NT2/D1 (cell line): ENCODE measurements around the gene PPIP5K1.
A peak's percentile ranks its signal among the peaks of the same experiment; 100 is the strongest.

Experiments
- DNase-seq: peaks from one replicate; pipeline ENCODE4 v3.0.0-alpha.2; 2011; ENCODE audit warnings: low read depth, low spot score
- H3K27me3 ChIP-seq: 2 replicates; pipeline ENCODE4 v1.6.0; 2011; ENCODE audit warnings: mild to moderate bottlenecking; ENCODE audit not compliant: insufficient read length, insufficient read depth
- H3K36me3 ChIP-seq: 2 replicates; pipeline ENCODE4 v1.6.1; 2011; ENCODE audit warnings: mild to moderate bottlenecking, low read length, mixed read lengths; ENCODE audit not compliant: insufficient read depth, insufficient read length
- H3K4me1 ChIP-seq: 2 replicates; pipeline ENCODE4 v1.5.1; 2011; ENCODE audit not compliant: insufficient read depth, insufficient read length
- H3K4me3 ChIP-seq: 2 replicates; pipeline ENCODE4 v1.5.1; 2011; ENCODE audit warnings: low read depth; ENCODE audit not compliant: insufficient read length
- H3K9ac ChIP-seq: 2 replicates; pipeline ENCODE4 v1.6.0; 2011; ENCODE audit warnings: low read depth; ENCODE audit not compliant: insufficient read length
- H3K9me3 ChIP-seq: 2 replicates; pipeline ENCODE4 v1.5.1; 2011; ENCODE audit warnings: mild to moderate bottlenecking, low read length; ENCODE audit not compliant: insufficient read depth
- SUZ12 ChIP-seq: IDR thresholded peaks from 2 replicates; pipeline ENCODE4 v1.6.1; 2011; ENCODE audit not compliant: insufficient read length, insufficient read depth; ENCODE audit errors: extremely low read depth
- YY1 ChIP-seq: IDR thresholded peaks from 2 replicates; pipeline ENCODE4 v1.6.1; 2011; ENCODE audit not compliant: insufficient read length, insufficient read depth
- ZNF274 ChIP-seq: IDR thresholded peaks from 2 replicates; pipeline ENCODE4 v1.6.1; 2011; ENCODE audit warnings: mild to moderate bottlenecking, low read depth, low read length

Gene PPIP5K1

GRCh38 chr15:43508421-43508820 is 81.6 kb downstream of the PPIP5K1 start:
- Histone ChIP-seq H3K27me3 (peaks cover 24% of the 10 kb centered on the region), H3K4me1 (peaks cover 12% of the 10 kb centered on the region), H3K9me3 (no peaks in the 10 kb centered on the region), H3K36me3 (no peaks in the 10 kb centered on the region), H3K9ac (no peak overlapping the region), H3K4me3 (no peak overlapping the region)
- no peak for TF ChIP-seq ZNF274
- TF ChIP-seq SUZ12 = no peak
- TF ChIP-seq YY1 = no peak
- no peak for DNase-seq

DNA sequence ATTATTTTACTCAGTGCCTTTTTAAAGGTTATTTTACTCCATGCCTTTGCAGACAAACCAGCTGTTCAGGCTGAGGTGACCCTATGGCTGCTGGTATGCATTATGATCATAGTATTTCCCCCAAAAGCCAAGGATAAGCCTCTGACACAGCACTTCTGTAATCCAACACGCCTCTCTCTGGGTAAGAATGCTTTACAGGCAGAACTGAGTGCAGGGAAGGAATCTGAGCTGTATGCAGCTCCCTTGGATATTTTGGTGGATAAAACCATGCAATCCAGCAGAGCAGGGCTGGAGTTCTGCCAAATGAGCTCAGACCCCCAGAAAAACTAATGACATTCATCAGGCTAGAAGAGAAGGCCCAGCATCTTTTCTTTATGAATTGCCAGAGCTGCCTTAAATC is 84.3 kb downstream of the PPIP5K1 start:
- Histone ChIP-seq H3K9me3 (no peaks in the 10 kb centered on the region), H3K36me3 (no peaks in the 10 kb centered on the region), H3K9ac (no peak overlapping the region), H3K4me1 (peaks cover 5% of the 10 kb centered on the region), H3K27me3 (no peaks in the 10 kb centered on the region), H3K4me3 (no peak overlapping the region)
- no peak for TF ChIP-seq SUZ12
- TF ChIP-seq YY1 = no peak
- TF ChIP-seq ZNF274 = no peak
- no peak for DNase-seq

DNA sequence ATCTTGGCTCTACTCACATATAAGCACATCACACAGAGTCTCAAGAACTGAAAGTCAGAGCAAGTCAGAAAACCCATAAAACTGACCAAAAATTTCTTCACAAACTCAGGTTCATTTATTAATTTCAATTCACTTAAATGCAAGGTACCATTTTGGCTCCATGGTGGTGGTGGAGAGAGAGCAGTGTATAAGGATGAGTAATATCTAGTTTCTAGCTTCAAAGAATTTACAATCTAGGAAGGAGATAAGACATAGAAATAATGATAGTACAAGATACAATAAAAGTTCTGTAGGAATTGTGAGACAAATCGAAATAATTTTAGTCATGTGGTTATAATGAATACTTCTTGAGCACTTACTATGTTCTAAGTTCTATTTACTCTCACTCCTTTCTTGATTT is 90.4 kb downstream of the PPIP5K1 start:
- no peak overlapping the region for H3K4me3 ChIP-seq
- no peak for TF ChIP-seq SUZ12
- TF ChIP-seq YY1 = no peak
- TF ChIP-seq ZNF274 = no peak
- H3K27me3 ChIP-seq = no peaks in the 10 kb centered on the region
- DNase-seq = no peak
- no peaks in the 10 kb centered on the region for H3K36me3 ChIP-seq
- no peaks in the 10 kb centered on the region for H3K4me1 ChIP-seq
- H3K9ac ChIP-seq = no peak overlapping the region
- H3K9me3 ChIP-seq = no peaks in the 10 kb centered on the region

DNA sequence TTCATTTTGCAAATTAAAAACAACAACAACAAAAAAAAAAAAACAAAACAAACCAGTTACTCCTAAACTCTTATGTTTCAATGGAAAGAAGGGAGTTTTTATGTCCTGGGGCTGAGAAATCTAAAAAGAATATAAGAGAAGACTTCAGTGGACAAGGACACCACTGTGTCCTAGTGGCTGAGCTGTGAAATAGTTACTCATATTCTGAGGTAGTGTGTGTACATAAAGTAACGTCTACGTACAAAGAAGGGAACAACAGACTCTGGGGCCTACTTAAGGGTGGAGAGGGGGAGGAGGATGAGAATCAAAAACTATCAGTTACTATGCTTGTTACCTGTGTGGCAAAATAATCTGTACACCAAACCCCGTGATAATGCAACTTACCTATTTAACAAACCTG is 91.0 kb downstream of the PPIP5K1 start:
- no peak for TF ChIP-seq YY1
- TF ChIP-seq SUZ12 = no peak
- TF ChIP-seq ZNF274 = no peak
- Histone ChIP-seq H3K4me3 (no peak overlapping the region), H3K9ac (no peak overlapping the region), H3K9me3 (no peaks in the 10 kb centered on the region), H3K27me3 (no peaks in the 10 kb centered on the region), H3K36me3 (no peaks in the 10 kb centered on the region), H3K4me1 (no peaks in the 10 kb centered on the region)
- no peak for DNase-seq

DNA sequence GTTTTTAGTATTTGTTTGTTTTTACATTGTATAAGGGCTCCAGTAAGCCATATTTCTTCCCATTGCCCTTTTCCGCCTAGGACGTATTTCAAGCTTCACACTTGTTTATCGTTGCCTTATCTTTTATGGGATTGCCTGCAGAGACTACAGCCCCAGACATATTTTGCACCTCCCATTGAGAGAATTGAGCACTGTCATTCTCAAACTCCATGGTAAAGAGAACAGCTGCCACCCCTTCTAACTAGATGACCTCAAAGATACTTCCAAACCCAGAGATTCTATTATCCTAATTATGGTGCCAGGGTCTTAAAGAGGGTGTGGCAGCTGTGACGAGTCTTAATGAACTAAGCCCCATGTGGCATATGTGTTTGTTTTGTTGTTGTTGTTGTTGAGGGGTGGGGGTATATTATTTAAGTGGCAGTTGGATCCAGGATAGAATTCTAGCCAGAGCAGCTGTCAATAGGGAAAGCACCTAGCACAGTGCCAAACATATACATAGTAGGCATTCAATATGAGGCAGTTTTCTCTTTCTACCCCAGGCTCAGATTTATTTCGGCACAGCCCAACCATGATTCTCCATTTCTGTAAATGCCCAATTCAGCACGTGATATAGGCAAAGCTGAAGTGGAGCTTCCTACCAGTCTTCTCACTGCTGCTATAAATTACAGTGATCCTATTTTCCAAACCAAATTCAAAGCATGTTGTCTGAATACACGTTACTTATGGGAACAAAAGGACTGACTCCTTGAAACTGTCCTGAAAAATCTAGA is 96.1 kb downstream of the PPIP5K1 start:
- H3K4me3 ChIP-seq = no peak overlapping the region
- H3K9me3 ChIP-seq = no peaks in the 10 kb centered on the region
- H3K27me3 ChIP-seq = no peaks in the 10 kb centered on the region
- H3K4me1 ChIP-seq = no peaks in the 10 kb centered on the region
- DNase-seq = no peak
- no peak for TF ChIP-seq YY1
- peaks cover 26% of the 10 kb centered on the region for H3K36me3 ChIP-seq
- no peak overlapping the region for H3K9ac ChIP-seq

DNA sequence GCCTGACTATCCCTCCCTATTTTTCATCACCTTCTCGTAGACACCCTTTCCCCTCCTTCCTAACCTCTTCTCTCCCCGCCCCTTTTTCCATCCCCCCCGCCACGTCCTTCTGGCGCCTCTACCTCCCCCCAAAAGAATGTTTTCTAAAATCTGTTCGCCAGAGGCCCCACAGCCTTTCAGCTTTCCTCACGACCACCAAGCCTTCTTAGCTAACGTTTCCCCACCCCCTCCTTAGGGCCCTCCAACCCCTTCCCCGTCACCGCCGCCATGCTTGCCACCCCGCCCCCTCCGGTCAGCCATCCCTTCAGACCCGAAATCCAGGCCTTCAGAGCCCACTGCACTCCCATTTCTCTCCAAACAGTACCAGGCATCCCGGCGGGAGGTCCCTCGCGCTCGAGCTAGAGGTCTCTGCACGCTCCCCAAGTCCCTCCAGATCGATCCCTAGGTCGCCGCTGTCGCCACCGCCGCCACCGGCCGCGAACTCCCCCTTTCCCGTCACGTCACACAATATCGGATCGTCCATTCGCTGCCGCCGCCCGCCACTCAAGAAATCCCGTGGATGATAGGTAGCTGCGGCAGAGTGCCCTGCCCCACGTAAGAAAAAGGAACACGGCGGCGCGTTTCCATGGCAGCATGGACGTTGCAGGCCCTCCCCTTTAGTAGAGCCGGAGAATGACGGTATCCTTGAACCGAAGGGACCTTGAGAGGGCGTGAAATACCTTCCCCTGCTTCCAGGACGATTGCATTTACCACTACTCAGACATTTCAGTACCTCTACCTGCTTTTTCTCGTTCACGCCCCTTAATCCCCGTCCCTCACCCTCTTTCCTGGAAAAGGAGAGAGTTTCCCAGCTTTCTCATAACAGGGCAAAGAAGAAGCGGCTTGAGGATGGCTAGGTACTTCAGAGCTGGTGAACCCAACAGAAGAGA is 97.1 kb downstream of the PPIP5K1 start, which contains the start of gene TP53BP1:
TP53BP1 (minus strand) TSS at position 484 of the 929 bp plus-strand sequence; CDS start at position 371, 113 bp downstream.
- Histone ChIP-seq H3K9ac (peak within 1 kb of the TSS; percentile 90), H3K36me3 (peaks cover 34% of the 10 kb centered on the region), H3K27me3 (no peaks in the 10 kb centered on the region), H3K4me3 (peak within 1 kb of the TSS; percentile 68), H3K4me1 (no peaks in the 10 kb centered on the region), H3K9me3 (no peaks in the 10 kb centered on the region)
- TF ChIP-seq ZNF274 (no peak), SUZ12 (no peak), YY1 (peak; percentile 19)
- DNase-seq = peak; percentile 88

- peak overlapping the region; percentile 90 for H3K9ac ChIP-seq
- H3K4me3 ChIP-seq = peak overlapping the region; percentile 68
- no peak for TF ChIP-seq ZNF274
- TF ChIP-seq YY1 = no peak
- TF ChIP-seq SUZ12 = no peak
- H3K27me3 ChIP-seq = no peaks in the 10 kb centered on the region
- DNase-seq = no peak
- H3K9me3 ChIP-seq = no peaks in the 10 kb centered on the region
- peaks cover 41% of the 10 kb centered on the region for H3K36me3 ChIP-seq
- H3K4me1 ChIP-seq = no peaks in the 10 kb centered on the region
Measured at GRCh38 chr15:43492266-43492665, 97.7 kb downstream of the PPIP5K1 start.
